ENCODE results near the gene TBC1D17.

- TF ChIP-seq CHD2 (IDR thresholded peaks at IDR 0.05; ENCODE audit: low read length, partially characterized antibody) (no peak), HDAC2 (IDR thresholded peaks at IDR 0.05) (no peak), EP300 (IDR thresholded peaks at IDR 0.05) (no peak), RAD21 (conservative IDR thresholded peaks at IDR 0.05 in 1 of 2, IDR thresholded peaks at IDR 0.05 in 1 of 2) (peak in 1 of 2 experiments; percentile 12; a peak in 1 of 5 replicates), POLR2A (IDR thresholded peaks at IDR 0.05; ENCODE audit: low read length) (no peak), RNF2 (IDR thresholded peaks at IDR 0.05; ENCODE audit: borderline replicate concordance, low read depth) (no peak), RCOR1 (IDR thresholded peaks at IDR 0.05; ENCODE audit: low read depth, low read length) (no peak)
- TF ChIP-seq, protein P1, sequence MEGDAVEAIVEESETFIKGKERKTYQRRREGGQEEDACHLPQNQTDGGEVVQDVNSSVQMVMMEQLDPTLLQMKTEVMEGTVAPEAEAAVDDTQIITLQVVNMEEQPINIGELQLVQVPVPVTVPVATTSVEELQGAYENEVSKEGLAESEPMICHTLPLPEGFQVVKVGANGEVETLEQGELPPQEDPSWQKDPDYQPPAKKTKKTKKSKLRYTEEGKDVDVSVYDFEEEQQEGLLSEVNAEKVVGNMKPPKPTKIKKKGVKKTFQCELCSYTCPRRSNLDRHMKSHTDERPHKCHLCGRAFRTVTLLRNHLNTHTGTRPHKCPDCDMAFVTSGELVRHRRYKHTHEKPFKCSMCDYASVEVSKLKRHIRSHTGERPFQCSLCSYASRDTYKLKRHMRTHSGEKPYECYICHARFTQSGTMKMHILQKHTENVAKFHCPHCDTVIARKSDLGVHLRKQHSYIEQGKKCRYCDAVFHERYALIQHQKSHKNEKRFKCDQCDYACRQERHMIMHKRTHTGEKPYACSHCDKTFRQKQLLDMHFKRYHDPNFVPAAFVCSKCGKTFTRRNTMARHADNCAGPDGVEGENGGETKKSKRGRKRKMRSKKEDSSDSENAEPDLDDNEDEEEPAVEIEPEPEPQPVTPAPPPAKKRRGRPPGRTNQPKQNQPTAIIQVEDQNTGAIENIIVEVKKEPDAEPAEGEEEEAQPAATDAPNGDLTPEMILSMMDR (IDR thresholded peaks at IDR 0.05) = peak; percentile 44
These were observed 14.9 kb upstream of the TBC1D17 start for GRCh38 chr19:49862391-49863253.

All from A549 (cell line).